Stimulated activated CD4-positive, alpha-beta T cell treated with anti-CD3 and anti-CD28 coated beads, Interleukin-4, amount 100 ng/mL, for 1 hour (primary cell): ENCODE measurements around the gene SLC4A5.

Experiments used
- DNase-seq: peaks from one replicate; pipeline ENCODE4 v3.0.0-alpha.2; 2020

SLC4A5 gene

GRCh38 chr2:74312913-74313312 is 30.3 kb downstream of the SLC4A5 start:
- no peak for DNase-seq

GRCh38 chr2:74307720-74308119 is 35.5 kb downstream of the SLC4A5 start:
- no peak for DNase-seq

GRCh38 chr2:74304332-74305148 is 38.7 kb downstream of the SLC4A5 start:
- DNase-seq, result no peak

GRCh38 chr2:74302865-74303264 is 40.4 kb downstream of the SLC4A5 start:
- no peak for DNase-seq

- DNase-seq, result no peak
Measured at GRCh38 chr2:74301262-74301661, 42.0 kb downstream of the SLC4A5 start.

GRCh38 chr2:74300506-74300905 is 42.7 kb downstream of the SLC4A5 start:
- no peak for DNase-seq

- DNase-seq, result no peak
Measured at GRCh38 chr2:74297950-74298349, 45.3 kb downstream of the SLC4A5 start.

GRCh38 chr2:74297391-74297790 is 45.8 kb downstream of the SLC4A5 start:
- no peak for DNase-seq

GRCh38 chr2:74293191-74293991 is 49.8 kb downstream of the SLC4A5 start:
- DNase-seq, result no peak

GRCh38 chr2:74292751-74293150 is 50.5 kb downstream of the SLC4A5 start:
- DNase-seq, result no peak

GRCh38 chr2:74291886-74292621 is 51.2 kb downstream of the SLC4A5 start:
- no peak for DNase-seq

GRCh38 chr2:74291218-74291544 is 52.0 kb downstream of the SLC4A5 start:
- no peak for DNase-seq

GRCh38 chr2:74290466-74291217 is 52.6 kb downstream of the SLC4A5 start:
- peak; percentile 12 for DNase-seq

- no peak for DNase-seq
Measured at GRCh38 chr2:74290066-74290465, 53.1 kb downstream of the SLC4A5 start.

GRCh38 chr2:74286725-74287124 is 56.5 kb downstream of the SLC4A5 start:
- DNase-seq, result no peak

GRCh38 chr2:74281141-74281975 is 61.9 kb downstream of the SLC4A5 start:
- no peak for DNase-seq

GRCh38 chr2:74278694-74279093 is 64.5 kb downstream of the SLC4A5 start:
- no peak for DNase-seq

GRCh38 chr2:74278176-74278575 is 65.0 kb downstream of the SLC4A5 start:
- no peak for DNase-seq

- no peak for DNase-seq
Measured at GRCh38 chr2:74275228-74275627, 68.0 kb downstream of the SLC4A5 start.

GRCh38 chr2:74269667-74270066 is 73.5 kb downstream of the SLC4A5 start:
- DNase-seq, result no peak

- DNase-seq, result peak; percentile 36
Measured at GRCh38 chr2:74267068-74267467, 76.1 kb downstream of the SLC4A5 start.

- no peak for DNase-seq
Measured at GRCh38 chr2:74264281-74264680, 78.9 kb downstream of the SLC4A5 start.
